IgD-negative memory B cell (primary cell): ENCODE measurements around the gene RASSF6. TPM values are rescaled to one million over a fixed set of nuclear protein-coding genes. Genes with fewer than 3 reads are reported as not detected.
"Not testable (repeated sequence)": the region's sequence is repeated elsewhere in the genome, so short reads cannot be mapped to it uniquely, and the experiment has no call there.

Experiments
- H3K27ac Mint-ChIP-seq, 3 donors: one replicate each; pipeline ENCODE4 v1.8.0; 2020 to 2022; ENCODE audit warnings: mild to moderate bottlenecking in 3 of 3, mixed read lengths in 3 of 3, moderate library complexity in 1 of 3
- H3K27me3 Mint-ChIP-seq: one replicate; pipeline ENCODE4 v1.8.0; 2021; ENCODE audit warnings: mixed read lengths
- H3K36me3 Mint-ChIP-seq: one replicate; pipeline ENCODE4 v1.8.0; 2020; ENCODE audit warnings: mild to moderate bottlenecking, mixed read lengths
- H3K4me1 Mint-ChIP-seq, 3 donors: one replicate each; pipeline ENCODE4 v1.8.0; 2020 to 2022; ENCODE audit warnings: mixed read lengths in 3 of 3, mild to moderate bottlenecking in 1 of 3
- H3K4me3 Mint-ChIP-seq, 4 donors: one replicate each; pipeline ENCODE4 v1.8.0; 2020 to 2022; ENCODE audit warnings: mild to moderate bottlenecking in 4 of 4, mixed read lengths in 4 of 4, moderate library complexity in 3 of 4
- H3K9me3 Mint-ChIP-seq, 3 donors: one replicate each; pipeline ENCODE4 v1.8.0; 2020 to 2021; ENCODE audit warnings: mixed read lengths in 3 of 3, mild to moderate bottlenecking in 1 of 3
- polyA plus RNA-seq: library from polyadenylated mRNA; unstranded; fragments of 300-500 nt; fragmentation: Illumina TruSeq; gene quantifications from one replicate; pipeline ENCODE4 v1.2.3, GENCODE V29; 2021

The RASSF6 gene
- polyA plus RNA-seq, result 10.8 TPM

DNA sequence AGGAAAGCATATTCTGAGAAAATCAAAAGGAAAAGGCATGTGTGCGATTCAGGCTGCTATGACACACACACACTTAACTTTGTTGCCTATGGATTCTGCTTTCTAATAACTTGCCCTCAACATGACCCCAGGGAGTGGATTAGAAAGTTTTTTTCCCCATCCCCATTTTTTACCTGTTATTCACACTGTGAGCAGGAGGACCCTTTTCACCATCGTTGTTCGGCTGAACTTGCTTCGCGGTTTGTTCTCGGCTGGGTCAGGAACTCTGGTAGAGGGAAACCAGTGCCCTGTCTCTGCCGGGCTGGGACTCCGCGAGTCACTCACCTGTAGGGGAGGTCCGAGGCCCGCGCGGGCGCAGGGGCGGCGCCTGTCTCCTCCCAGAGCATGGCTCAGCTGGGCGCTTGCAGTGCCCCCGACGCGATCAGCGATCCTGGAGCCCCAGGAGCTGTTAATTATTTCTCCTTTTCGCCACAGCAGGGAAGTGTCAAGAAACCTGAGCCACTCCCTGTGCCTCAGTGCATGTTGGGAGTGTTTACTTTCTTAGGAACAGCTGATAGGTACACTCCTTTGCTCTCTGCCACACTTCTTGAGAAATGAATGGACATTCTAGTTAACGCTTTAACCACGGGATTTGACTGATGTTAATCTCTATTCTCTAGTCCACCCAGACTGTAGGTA, at the start of gene RASSF6:
TSS of gene RASSF6 (minus strand) at position 322 of the 678 bp plus-strand sequence. CDS start 8,641 bp downstream, outside the sequence.
- Mint-ChIP-seq H3K36me3 (peaks cover 2% of the 10 kb centered on the region), H3K9me3 (no peaks in the 10 kb centered on the region), H3K4me1 (peaks cover 18 to 41% (median 22%) of the 10 kb centered on the region in 3 donors), H3K27ac (peak within 1 kb of the TSS in 2 of 3 donors; percentile 76 to 92), H3K27me3 (peaks cover 7% of the 10 kb centered on the region), H3K4me3 (peak within 1 kb of the TSS; percentile 89 to 98 (median 94))

- Mint-ChIP-seq H3K4me1 (peaks cover 0 to 3% (median 0%) of the 10 kb centered on the region in 3 donors), H3K27ac (peak overlapping the region in 1 of 3 donors; percentile 54), H3K36me3 (no peaks in the 10 kb centered on the region), H3K9me3 (no peaks in the 10 kb centered on the region), H3K27me3 (peaks cover 4% of the 10 kb centered on the region), H3K4me3 (no peak overlapping the region)
Measured at GRCh38 chr4:73669410-73670183, 49.4 kb upstream of the RASSF6 start.

DNA sequence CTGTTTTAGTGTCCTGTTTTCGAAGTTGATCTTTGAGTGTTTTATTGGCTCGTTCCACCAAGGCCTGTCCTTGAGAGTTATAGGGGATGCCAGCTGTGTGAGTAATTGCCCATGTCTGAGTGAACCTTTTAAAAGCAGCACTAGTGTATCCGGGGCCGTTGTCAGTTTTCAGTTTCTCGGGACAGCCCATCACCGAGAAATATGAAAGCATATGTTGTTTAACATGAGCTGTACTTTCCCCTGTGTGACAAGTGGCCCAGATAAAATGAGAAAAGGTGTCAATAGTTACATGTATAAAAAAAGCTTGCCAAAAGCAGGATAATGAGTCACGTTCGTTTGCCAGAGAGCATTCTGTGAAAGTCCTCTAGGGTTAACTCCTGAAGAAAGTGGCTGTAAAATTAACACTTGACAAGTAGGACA, 48.6 kb upstream of the RASSF6 start:
- H3K9me3 Mint-ChIP-seq, result no peaks in the 10 kb centered on the region
- H3K27me3 Mint-ChIP-seq, result peaks cover 3% of the 10 kb centered on the region
- H3K27ac Mint-ChIP-seq, result no peak overlapping the region
- H3K4me3 Mint-ChIP-seq, result no peak overlapping the region
- H3K4me1 Mint-ChIP-seq, result peaks cover 0 to 3% (median 0%) of the 10 kb centered on the region in 3 donors
- no peaks in the 10 kb centered on the region for H3K36me3 Mint-ChIP-seq

GRCh38 chr4:73665924-73666323, 45.7 kb upstream of the RASSF6 start:
- not testable (repeated sequence) for H3K4me3 Mint-ChIP-seq, H3K9me3 Mint-ChIP-seq, H3K36me3 Mint-ChIP-seq, H3K27me3 Mint-ChIP-seq, H3K27ac Mint-ChIP-seq, H3K4me1 Mint-ChIP-seq

GRCh38 chr4:73664470-73664869, 44.2 kb upstream of the RASSF6 start:
- Mint-ChIP-seq H3K4me3 (no peak overlapping the region), H3K4me1 (peaks cover 0 to 4% (median 0%) of the 10 kb centered on the region in 3 donors), H3K9me3 (no peaks in the 10 kb centered on the region), H3K27ac (no peak overlapping the region), H3K36me3 (no peaks in the 10 kb centered on the region), H3K27me3 (peaks cover 2% of the 10 kb centered on the region)

- peaks cover 0 to 4% (median 0%) of the 10 kb centered on the region in 3 donors for H3K4me1 Mint-ChIP-seq
- H3K9me3 Mint-ChIP-seq, result no peaks in the 10 kb centered on the region
- no peak overlapping the region for H3K4me3 Mint-ChIP-seq
- H3K27me3 Mint-ChIP-seq, result peaks cover 2% of the 10 kb centered on the region
- H3K36me3 Mint-ChIP-seq, result no peaks in the 10 kb centered on the region
- H3K27ac Mint-ChIP-seq, result no peak overlapping the region
Measured at GRCh38 chr4:73663576-73663975, 43.3 kb upstream of the RASSF6 start.

- peaks cover 2% of the 10 kb centered on the region for H3K27me3 Mint-ChIP-seq
- H3K4me1 Mint-ChIP-seq, result peaks cover 0 to 4% (median 0%) of the 10 kb centered on the region in 3 donors
- no peaks in the 10 kb centered on the region for H3K9me3 Mint-ChIP-seq
Measured at GRCh38 chr4:73662709-73663546, 42.7 kb upstream of the RASSF6 start.

DNA sequence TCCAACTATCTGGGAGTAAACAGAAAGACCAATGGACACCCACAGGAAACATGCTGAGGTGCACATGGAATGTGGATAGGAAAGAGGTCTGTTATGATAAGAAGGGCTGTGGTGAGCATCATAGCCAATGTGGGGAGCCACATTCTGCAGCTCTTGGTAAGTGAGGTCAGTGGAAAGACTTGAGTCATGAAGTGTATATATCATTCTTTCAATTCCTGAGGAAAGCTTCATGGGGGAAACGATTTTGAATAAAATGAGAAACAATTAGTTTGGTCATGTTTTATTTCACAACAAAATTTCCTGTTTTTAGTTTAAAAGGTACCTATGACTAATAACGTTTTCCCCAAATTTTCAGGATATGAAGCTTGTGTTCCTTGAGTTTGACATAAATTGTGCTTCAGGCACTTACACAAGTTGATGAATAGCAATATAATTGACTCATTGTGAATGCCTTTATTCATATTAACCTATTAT, 41.4 kb upstream of the RASSF6 start:
- Mint-ChIP-seq H3K4me3 (no peak overlapping the region), H3K36me3 (no peaks in the 10 kb centered on the region), H3K4me1 (peaks cover 0 to 4% (median 0%) of the 10 kb centered on the region in 3 donors), H3K27ac (peak overlapping the region in 1 of 3 donors; percentile 56), H3K27me3 (peaks cover 2% of the 10 kb centered on the region), H3K9me3 (no peaks in the 10 kb centered on the region)

More at GRCh38 chr4:73662709-73663546, 42.7 kb upstream of the RASSF6 start:
- Mint-ChIP-seq H3K27ac (no peak overlapping the region), H3K4me3 (no peak overlapping the region), H3K36me3 (no peaks in the 10 kb centered on the region)

GRCh38 chr4:73660808-73661207, 40.6 kb upstream of the RASSF6 start:
- Mint-ChIP-seq H3K27me3 (peaks cover 2% of the 10 kb centered on the region), H3K4me1 (peaks cover 0 to 4% (median 0%) of the 10 kb centered on the region in 3 donors), H3K4me3 (no peak overlapping the region), H3K27ac (peak overlapping the region in 1 of 3 donors; percentile 31), H3K9me3 (no peaks in the 10 kb centered on the region), H3K36me3 (no peaks in the 10 kb centered on the region)

DNA sequence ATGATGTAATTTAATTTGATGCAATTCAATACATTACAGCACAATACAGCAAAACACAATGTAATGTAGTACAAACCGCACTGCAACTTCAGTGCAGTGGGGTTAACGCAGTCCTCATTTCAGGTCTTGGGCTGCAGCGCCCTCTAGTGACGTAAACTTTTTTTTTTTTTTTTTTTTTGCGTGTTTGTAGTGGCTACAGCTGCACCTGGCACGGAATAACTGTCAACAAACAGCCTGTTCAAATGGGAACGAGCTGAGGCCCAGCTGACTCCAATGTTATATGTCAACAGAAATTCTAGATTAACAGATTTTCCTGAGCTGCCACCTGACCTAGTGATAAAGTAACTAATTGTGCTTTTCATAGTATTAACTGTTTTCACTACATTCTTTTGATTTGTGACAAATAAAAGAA, 33.5 kb upstream of the RASSF6 start:
- no peak overlapping the region for H3K4me3 Mint-ChIP-seq
- no peak overlapping the region for H3K27ac Mint-ChIP-seq
- no peaks in the 10 kb centered on the region for H3K9me3 Mint-ChIP-seq
- peaks cover 2% of the 10 kb centered on the region for H3K36me3 Mint-ChIP-seq
- H3K4me1 Mint-ChIP-seq, result peaks cover 0 to 3% (median 2%) of the 10 kb centered on the region in 3 donors
- peaks cover 2% of the 10 kb centered on the region for H3K27me3 Mint-ChIP-seq

GRCh38 chr4:73650250-73650649, 30.0 kb upstream of the RASSF6 start:
- Mint-ChIP-seq H3K4me1 (peaks cover 0 to 5% (median 3%) of the 10 kb centered on the region in 3 donors), H3K27me3 (peaks cover 3% of the 10 kb centered on the region), H3K9me3 (peaks cover 0 to 3% (median 0%) of the 10 kb centered on the region in 3 donors), H3K36me3 (peaks cover 2% of the 10 kb centered on the region), H3K4me3 (no peak overlapping the region), H3K27ac (no peak overlapping the region)

GRCh38 chr4:73648478-73648877, 28.2 kb upstream of the RASSF6 start:
- peaks cover 3% of the 10 kb centered on the region for H3K27me3 Mint-ChIP-seq
- no peak overlapping the region for H3K4me3 Mint-ChIP-seq
- H3K27ac Mint-ChIP-seq, result no peak overlapping the region
- peaks cover 0 to 5% (median 0%) of the 10 kb centered on the region in 3 donors for H3K4me1 Mint-ChIP-seq
- peaks cover 2% of the 10 kb centered on the region for H3K36me3 Mint-ChIP-seq
- peaks cover 0 to 7% (median 0%) of the 10 kb centered on the region in 3 donors for H3K9me3 Mint-ChIP-seq

DNA sequence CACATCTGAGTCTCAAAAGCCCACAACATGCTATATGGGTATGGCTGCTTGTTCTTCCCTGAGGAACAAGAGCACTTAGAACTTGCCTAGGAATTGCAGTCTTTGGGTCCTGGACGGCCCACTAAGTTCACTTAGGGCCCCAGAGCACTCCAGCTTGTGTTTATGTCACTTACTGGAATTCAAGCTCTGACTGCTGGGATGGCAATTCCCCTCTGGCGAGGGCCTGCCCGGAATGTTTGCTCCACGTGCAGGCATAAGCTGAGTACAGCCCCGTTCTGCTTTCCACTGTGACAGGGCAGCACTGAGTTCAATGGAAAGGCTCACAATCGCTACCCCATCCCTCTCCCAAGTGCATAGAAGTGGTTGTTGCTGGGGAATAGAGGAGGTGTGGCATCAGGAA, 25.9 kb upstream of the RASSF6 start:
- H3K36me3 Mint-ChIP-seq, result peaks cover 2% of the 10 kb centered on the region
- peaks cover 1% of the 10 kb centered on the region for H3K27me3 Mint-ChIP-seq
- peaks cover 0 to 7% (median 0%) of the 10 kb centered on the region in 3 donors for H3K9me3 Mint-ChIP-seq
- no peak overlapping the region for H3K27ac Mint-ChIP-seq
- H3K4me3 Mint-ChIP-seq, result no peak overlapping the region
- peaks cover 0 to 3% (median 0%) of the 10 kb centered on the region in 3 donors for H3K4me1 Mint-ChIP-seq

- H3K27ac Mint-ChIP-seq, result peak overlapping the region in 1 of 3 donors; percentile 53
- H3K27me3 Mint-ChIP-seq, result peaks cover 1% of the 10 kb centered on the region
- no peaks in the 10 kb centered on the region for H3K9me3 Mint-ChIP-seq
- peaks cover 2% of the 10 kb centered on the region for H3K36me3 Mint-ChIP-seq
- peak overlapping the region in 1 of 4 donors; percentile 56 for H3K4me3 Mint-ChIP-seq
- H3K4me1 Mint-ChIP-seq, result peaks cover 0 to 2% (median 0%) of the 10 kb centered on the region in 3 donors
Measured at GRCh38 chr4:73631565-73632226, 11.5 kb upstream of the RASSF6 start.
